Measurements from ENCODE around the gene MAP3K8.

- TF ChIP-seq CTCF (IDR thresholded peaks at IDR 0.05), result no peak
- no peak for TF ChIP-seq POLR2A (IDR thresholded peaks at IDR 0.05)
These were observed 60.6 kb downstream of the MAP3K8 start for GRCh38 chr10:30494558-30494957.
